IPS-NIHi7 (cell line): ENCODE results near the gene NPFF.

Experiments used
- DNase-seq: peaks from one replicate; pipeline ENCODE4 v3.0.0; 2012; ENCODE audit warnings: mixed read lengths; ENCODE audit errors: extremely low spot score

NPFF gene

GRCh38 chr12:53514628-53515290 is 7.5 kb upstream of the NPFF start:
- no peak for DNase-seq

- no peak for DNase-seq
Measured at GRCh38 chr12:53513712-53514410, 6.6 kb upstream of the NPFF start.

- DNase-seq = no peak
Measured at GRCh38 chr12:53510181-53510812, 3.0 kb upstream of the NPFF start.

DNA sequence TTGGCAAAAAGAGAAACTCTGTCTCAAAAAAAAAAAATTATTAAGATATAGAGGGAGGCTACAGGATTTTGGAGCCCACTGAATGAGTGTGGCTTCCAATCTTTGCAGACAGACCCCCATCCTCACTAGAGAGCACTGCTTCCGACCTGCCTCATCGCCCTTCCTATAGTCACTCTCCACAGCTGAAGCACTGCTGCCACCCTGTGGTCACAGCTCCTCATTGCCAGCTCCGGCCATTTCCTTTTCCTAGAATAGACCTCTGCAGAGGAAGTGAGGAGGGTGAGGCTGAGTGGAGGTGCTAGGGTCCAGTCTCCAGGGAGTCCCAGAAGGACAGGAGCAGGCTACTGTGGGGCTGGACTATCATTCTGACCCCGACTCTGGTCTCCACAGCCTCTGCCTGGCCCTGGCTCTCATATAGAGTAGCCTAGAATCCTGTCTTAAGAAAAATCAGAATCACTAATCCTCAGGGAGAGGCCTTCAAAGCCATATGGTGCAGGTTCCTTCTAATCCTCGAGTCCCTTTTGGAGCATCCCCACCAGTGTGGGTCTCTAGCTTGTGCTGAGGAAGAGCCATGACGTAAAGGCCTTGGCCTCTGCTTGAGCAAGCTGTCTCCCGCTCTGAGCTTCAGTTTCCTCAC is 1.4 kb upstream of the NPFF start:
- DNase-seq = peak; percentile 92

DNA sequence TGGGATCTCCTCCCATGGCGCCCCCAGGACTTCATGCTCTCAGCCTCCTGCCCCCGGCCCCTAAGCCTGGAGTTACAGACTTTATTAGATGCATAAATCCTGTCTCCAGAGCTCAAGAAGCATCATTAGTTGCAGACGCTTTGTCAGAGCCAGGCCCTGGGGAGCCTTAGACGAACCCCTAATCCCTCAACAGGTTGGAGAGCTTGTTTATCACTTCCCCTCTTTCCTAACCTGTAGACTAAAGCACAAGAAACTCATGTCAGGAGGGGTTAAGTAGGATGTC is 260 bp upstream of the NPFF start:
- DNase-seq = no peak

DNA sequence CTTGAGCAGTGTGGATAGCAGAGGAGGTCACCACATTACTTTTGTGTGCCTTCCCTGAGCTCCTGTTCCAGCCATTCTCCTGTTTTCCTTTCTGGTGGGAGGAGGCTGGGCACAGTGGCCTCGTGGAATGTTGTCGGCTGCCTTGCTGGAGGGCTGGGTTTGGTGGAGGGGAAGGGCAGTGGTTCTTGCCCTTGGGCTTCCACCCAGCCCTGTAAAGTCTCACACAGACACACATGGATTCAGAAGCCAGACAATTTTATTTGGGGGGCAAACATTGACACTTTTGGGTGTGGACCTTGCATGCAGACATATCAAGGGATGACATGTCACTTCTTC is 866 bp downstream of the NPFF start:
- DNase-seq = no peak

- no peak for DNase-seq
Measured at GRCh38 chr12:53505555-53506449, 1.5 kb downstream of the NPFF start.

- no peak for DNase-seq
Measured at GRCh38 chr12:53505086-53505485, 2.2 kb downstream of the NPFF start.

DNA sequence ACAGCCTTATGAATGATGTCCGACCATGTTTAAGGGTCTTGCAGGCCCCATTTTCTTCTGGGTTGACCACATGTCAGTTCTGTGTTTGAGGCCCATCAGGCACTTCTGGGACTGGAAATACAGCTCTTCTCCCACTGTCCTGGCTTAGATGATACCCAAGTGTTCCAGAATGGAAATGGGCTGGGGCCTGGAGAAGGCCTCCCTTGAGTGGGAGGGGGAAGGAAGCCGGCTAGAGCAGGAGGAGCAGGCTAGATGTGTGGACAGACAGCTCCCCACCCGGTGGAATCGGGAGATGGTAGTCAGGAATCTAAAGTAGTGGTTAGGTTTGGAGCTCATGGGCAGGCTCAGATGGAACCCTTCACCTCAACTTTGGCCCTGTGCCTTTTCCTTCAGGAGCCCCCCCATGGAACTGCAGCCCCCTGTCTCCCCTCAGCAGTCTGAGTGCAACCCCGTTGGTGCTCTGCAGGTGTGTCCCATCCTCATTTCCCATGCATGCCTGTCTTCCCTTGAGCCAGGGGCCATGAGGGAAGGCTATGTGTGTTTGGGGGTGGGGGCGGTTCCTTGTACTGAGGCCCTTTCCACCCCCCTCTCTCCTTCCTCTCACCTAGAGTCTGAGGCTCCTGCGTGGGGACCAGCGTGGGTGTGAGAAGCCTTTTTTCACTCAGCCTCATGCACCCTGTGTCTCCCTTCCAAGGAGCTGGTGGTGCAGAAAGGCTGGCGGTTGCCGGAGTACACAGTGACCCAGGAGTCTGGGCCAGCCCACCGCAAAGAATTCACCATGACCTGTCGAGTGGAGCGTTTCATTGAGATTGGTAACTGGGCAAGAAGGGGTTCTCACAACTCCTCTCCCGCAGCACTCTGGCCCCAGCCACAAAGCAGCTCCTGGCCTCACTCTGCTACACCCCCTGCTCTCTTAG is 3.0 kb downstream of the NPFF start:
- DNase-seq = no peak

DNA sequence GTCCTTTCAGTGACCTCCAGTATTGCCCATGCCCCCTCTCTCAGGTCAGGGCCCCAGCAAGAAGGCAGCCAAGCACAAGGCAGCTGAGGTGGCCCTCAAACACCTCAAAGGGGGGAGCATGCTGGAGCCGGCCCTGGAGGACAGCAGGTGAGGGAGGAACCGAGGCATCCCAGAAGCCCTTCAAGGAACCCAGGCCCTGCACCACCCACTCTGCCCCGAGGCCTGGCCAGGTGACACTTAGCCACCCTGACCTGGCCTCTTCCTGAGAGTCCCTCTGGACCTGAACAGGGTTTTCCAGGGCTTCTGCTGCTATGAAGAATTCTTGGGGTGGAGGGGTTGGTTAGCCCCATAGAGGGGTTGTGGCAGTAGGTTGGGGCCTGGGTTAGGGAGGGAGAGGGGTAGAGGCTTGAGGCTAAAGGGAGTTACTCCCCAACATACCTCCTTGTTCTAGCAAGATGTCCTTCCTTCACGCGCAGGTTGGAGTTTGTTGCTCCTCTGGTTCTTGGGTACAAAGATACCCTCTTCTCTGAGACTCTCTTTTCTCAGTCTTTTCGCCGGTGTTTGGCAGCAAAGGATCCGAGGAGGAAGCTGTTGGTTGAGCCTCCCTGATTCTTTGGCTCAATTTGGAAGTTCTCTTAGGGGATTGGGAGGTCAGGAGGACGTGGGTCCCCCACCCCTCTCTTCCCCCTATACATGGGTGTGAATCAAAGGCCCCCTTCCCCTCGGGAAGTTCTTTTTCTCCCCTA is 4.1 kb downstream of the NPFF start:
- no peak for DNase-seq

- DNase-seq = no peak
Measured at GRCh38 chr12:53502331-53502730, 5.0 kb downstream of the NPFF start.

DNA sequence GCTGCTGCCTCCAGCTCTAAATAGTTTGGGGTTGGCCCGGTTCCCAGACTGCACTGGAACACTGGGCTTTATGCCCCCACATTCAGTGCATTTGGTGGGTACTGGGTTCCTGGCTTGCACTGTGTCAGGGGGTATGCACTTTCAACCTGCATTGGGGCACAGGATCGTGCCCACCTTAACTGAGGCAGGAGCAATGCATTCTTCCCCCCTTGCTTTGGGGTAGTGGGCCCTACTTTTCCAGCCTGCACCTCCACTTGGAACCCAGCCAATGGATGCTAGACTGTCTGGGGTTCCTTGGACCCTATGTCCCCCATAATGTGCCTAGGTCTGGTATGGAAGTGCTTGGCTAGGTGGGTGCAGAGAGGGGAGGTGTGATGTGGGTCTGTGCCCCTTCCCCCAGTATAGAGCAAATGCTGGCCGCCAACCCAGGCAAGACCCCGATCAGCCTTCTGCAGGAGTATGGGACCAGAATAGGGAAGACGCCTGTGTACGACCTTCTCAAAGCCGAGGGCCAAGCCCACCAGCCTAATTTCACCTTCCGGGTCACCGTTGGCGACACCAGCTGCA is 5.6 kb downstream of the NPFF start:
- DNase-seq = no peak

- peak; percentile 92 for DNase-seq
Measured at GRCh38 chr12:53500776-53501614, 6.3 kb downstream of the NPFF start, which contains the start of gene TARBP2. TSS of gene TARBP2 (plus strand) at chr12:53501283. CDS start at chr12:53501409, 126 bp downstream.

DNA sequence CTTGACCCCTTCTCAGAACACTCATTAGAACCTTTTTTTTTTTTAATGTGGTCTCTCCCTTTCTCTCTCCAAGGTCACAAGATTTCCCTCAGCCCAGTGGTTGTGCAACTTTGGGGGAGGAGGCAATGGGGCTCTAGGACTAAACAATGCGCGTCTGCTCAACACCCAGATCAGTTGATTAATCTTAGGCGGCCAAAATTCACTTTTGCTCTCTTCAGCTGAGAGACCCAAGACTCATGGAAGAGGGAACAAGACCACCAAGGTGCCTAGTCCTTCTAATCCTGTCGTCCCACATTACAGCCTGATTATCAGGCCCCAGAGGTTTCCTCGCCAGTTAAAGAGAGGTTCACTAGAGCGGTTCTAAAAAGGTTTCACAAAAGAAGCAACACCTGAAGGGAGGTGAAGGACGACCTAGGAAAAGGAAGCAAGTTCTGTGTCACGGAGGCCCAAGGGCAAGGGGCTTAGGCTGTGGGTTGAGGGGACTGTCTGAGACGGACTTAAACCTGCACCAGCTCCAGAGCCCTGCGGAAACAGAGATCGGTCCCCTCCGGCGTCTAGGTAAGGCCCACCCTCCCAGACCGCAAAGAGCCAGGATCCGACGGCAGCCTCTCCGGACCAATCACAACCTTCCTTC is 7.0 kb downstream of the NPFF start:
- peak; percentile 94 for DNase-seq

- DNase-seq = no peak
Measured at GRCh38 chr12:53499266-53500141, 7.8 kb downstream of the NPFF start, which contains the start of gene MAP3K12. TSS of gene MAP3K12 (minus strand) at chr12:53499458. CDS start at chr12:53487391, 12,067 bp downstream.

DNA sequence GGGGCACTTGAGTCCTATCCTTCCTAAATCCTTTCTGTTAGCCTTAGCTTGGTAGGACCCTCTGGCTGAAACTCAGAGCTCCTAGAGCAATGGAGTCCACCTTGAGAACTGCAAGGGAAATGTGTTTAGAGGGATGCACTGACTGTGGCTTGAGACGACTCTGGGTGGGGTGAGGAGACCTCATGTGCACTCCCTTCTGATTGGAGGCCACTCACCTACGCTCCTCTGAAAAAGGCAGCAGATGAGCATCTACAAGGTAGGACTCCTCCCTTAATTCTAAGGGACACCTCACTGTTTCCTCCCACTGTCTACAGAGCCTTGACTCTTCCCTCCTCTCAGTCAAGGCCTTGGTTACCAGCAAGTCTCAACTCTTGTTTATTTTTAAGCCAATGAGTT is 9.1 kb downstream of the NPFF start:
- no peak for DNase-seq

DNA sequence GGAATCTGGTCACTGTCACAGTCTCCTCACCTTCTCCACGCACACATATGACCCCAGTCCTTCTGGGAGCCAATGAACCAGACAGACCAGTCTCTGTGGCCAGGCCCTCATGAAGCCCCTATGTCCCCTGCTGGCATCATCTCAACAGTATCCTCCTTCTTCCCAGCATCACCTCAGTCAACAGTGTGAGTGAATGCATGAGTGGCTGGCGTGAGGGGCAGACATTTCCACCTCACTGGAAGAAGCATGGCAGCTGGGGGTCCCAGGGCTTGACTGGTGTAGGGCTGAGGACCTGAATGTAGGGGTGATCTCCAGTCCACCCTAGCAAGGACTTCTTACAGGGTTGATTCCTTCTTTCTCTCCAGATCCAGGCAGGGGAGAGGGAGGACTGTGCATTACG is 9.8 kb downstream of the NPFF start:
- DNase-seq = no peak
